Activated naive CD4-positive, alpha-beta T cell treated with anti-CD3 and anti-CD28 coated beads, Interleukin-2, amount 10 ng/mL, durations not matched to agents 7 days and 5 days (primary cell): ENCODE results near the gene INS.

Source experiments
- CTCF ChIA-PET: fragments of 350-600 bp; sonication (Branson Sonifier 250); formaldehyde crosslinking; loops from one replicate; lab custom pipeline; 2021; ENCODE audit warnings: antibody characterized with exemption; lab: Charles Lee
- DNase-seq: peaks from one replicate; pipeline ENCODE4 v3.0.0-alpha.2; 2020
- H3K27ac Mint-ChIP-seq: one replicate; pipeline ENCODE4 v1.8.0; 2021; ENCODE audit warnings: mild to moderate bottlenecking, moderate library complexity, mixed read lengths
- H3K27me3 Mint-ChIP-seq: one replicate; pipeline ENCODE4 v1.8.0; 2021; ENCODE audit warnings: mild to moderate bottlenecking, mixed read lengths
- H3K36me3 Mint-ChIP-seq: one replicate; pipeline ENCODE4 v1.8.0; 2021; ENCODE audit warnings: mixed read lengths
- H3K4me1 Mint-ChIP-seq: one replicate; pipeline ENCODE4 v1.8.0; 2021; ENCODE audit warnings: mixed read lengths
- H3K4me3 Mint-ChIP-seq: one replicate; pipeline ENCODE4 v1.8.0; 2021; ENCODE audit warnings: mild to moderate bottlenecking, moderate library complexity, mixed read lengths
- H3K9me3 Mint-ChIP-seq: one replicate; pipeline ENCODE4 v1.8.0; 2021; ENCODE audit warnings: mixed read lengths

INS gene

GRCh38 chr11:2169005-2169378 is 8.0 kb upstream of the INS start:
- H3K27me3 Mint-ChIP-seq: peaks cover 7% of the 10 kb centered on the region
- H3K4me3 Mint-ChIP-seq: no peak overlapping the region
- H3K9me3 Mint-ChIP-seq: no peaks in the 10 kb centered on the region
- no peaks in the 10 kb centered on the region for H3K36me3 Mint-ChIP-seq
- no peaks in the 10 kb centered on the region for H3K4me1 Mint-ChIP-seq
- CTCF ChIA-PET: interaction anchor here (0.6 to 1.6 kb wide), 3 partner anchors 16 to 252 kb away, joined by 3 to 6 read pairs (median 6); no protein-coding TSS in a partner anchor
- no peak for DNase-seq
- H3K27ac Mint-ChIP-seq: no peak overlapping the region

- no peak overlapping the region for H3K4me3 Mint-ChIP-seq
- DNase-seq: no peak
- no peaks in the 10 kb centered on the region for H3K9me3 Mint-ChIP-seq
- CTCF ChIA-PET: interaction anchor here (0.8 to 1.8 kb wide), 3 partner anchors 14 to 135 kb away, joined by 3 to 6 read pairs (median 6); no protein-coding TSS in a partner anchor
- H3K27ac Mint-ChIP-seq: no peak overlapping the region
- H3K27me3 Mint-ChIP-seq: peaks cover 7% of the 10 kb centered on the region
- no peaks in the 10 kb centered on the region for H3K4me1 Mint-ChIP-seq
- H3K36me3 Mint-ChIP-seq: no peaks in the 10 kb centered on the region
Observed at GRCh38 chr11:2168286-2169004, 7.4 kb upstream of the INS start.

GRCh38 chr11:2167141-2168045 is 6.4 kb upstream of the INS start:
- DNase-seq: no peak
- Mint-ChIP-seq H3K36me3 (no peaks in the 10 kb centered on the region), H3K9me3 (no peaks in the 10 kb centered on the region), H3K27ac (no peak overlapping the region), H3K4me1 (no peaks in the 10 kb centered on the region), H3K4me3 (no peak overlapping the region), H3K27me3 (peaks cover 7% of the 10 kb centered on the region)
- CTCF ChIA-PET: interaction anchor here (0.8 to 1.8 kb wide), 5 partner anchors 11 to 138 kb away, joined by 3 to 6 read pairs (median 5); no protein-coding TSS in a partner anchor

GRCh38 chr11:2166091-2166851 is 5.3 kb upstream of the INS start:
- Mint-ChIP-seq H3K36me3 (no peaks in the 10 kb centered on the region), H3K27ac (no peak overlapping the region), H3K27me3 (peaks cover 7% of the 10 kb centered on the region), H3K4me1 (no peaks in the 10 kb centered on the region), H3K9me3 (no peaks in the 10 kb centered on the region), H3K4me3 (no peak overlapping the region)
- CTCF ChIA-PET: interaction anchor here (1.0 to 1.8 kb wide), 4 partner anchors 9 to 137 kb away, joined by 3 to 6 read pairs (median 4); no protein-coding TSS in a partner anchor
- peak; percentile 59 for DNase-seq

GRCh38 chr11:2165571-2165970 is 4.6 kb upstream of the INS start:
- Mint-ChIP-seq H3K4me3 (no peak overlapping the region), H3K27me3 (peaks cover 7% of the 10 kb centered on the region), H3K4me1 (no peaks in the 10 kb centered on the region), H3K27ac (no peak overlapping the region), H3K9me3 (no peaks in the 10 kb centered on the region), H3K36me3 (no peaks in the 10 kb centered on the region)
- DNase-seq: no peak
- CTCF ChIA-PET: interaction anchor here (0.9 to 1.7 kb wide), 5 partner anchors 11 to 255 kb away, joined by 3 to 4 read pairs (median 3); no protein-coding TSS in a partner anchor

- no peaks in the 10 kb centered on the region for H3K4me1 Mint-ChIP-seq
- peaks cover 9% of the 10 kb centered on the region for H3K27me3 Mint-ChIP-seq
- no peak for DNase-seq
- CTCF ChIA-PET: interaction anchor here (0.9 to 1.7 kb wide), 5 partner anchors 11 to 256 kb away, joined by 3 to 4 read pairs (median 3); no protein-coding TSS in a partner anchor
- no peaks in the 10 kb centered on the region for H3K36me3 Mint-ChIP-seq
- no peaks in the 10 kb centered on the region for H3K9me3 Mint-ChIP-seq
- H3K4me3 Mint-ChIP-seq: no peak overlapping the region
- H3K27ac Mint-ChIP-seq: no peak overlapping the region
Observed at GRCh38 chr11:2164861-2165555, 4.0 kb upstream of the INS start.

GRCh38 chr11:2164081-2164480 is 3.1 kb upstream of the INS start:
- H3K9me3 Mint-ChIP-seq: no peaks in the 10 kb centered on the region
- no peak for DNase-seq
- no peaks in the 10 kb centered on the region for H3K4me1 Mint-ChIP-seq
- no peak overlapping the region for H3K4me3 Mint-ChIP-seq
- peaks cover 10% of the 10 kb centered on the region for H3K27me3 Mint-ChIP-seq
- CTCF ChIA-PET: interaction anchor here (1.7 to 2.0 kb wide), 2 partner anchors 22 to 257 kb away, joined by 4 to 10 read pairs; no protein-coding TSS in a partner anchor
- H3K27ac Mint-ChIP-seq: no peak overlapping the region
- H3K36me3 Mint-ChIP-seq: no peaks in the 10 kb centered on the region

- CTCF ChIA-PET: interaction anchor here (1.3 to 2.0 kb wide), 3 partner anchors 12 to 258 kb away, joined by 3 to 10 read pairs (median 6); no protein-coding TSS in a partner anchor
- Mint-ChIP-seq H3K27me3 (peaks cover 10% of the 10 kb centered on the region), H3K9me3 (no peaks in the 10 kb centered on the region), H3K4me3 (no peak overlapping the region), H3K27ac (no peak overlapping the region), H3K36me3 (no peaks in the 10 kb centered on the region), H3K4me1 (no peaks in the 10 kb centered on the region)
- DNase-seq: no peak
Observed at GRCh38 chr11:2163428-2163978, 2.5 kb upstream of the INS start.

- H3K4me1 Mint-ChIP-seq: no peaks in the 10 kb centered on the region
- DNase-seq: no peak
- no peak overlapping the region for H3K4me3 Mint-ChIP-seq
- H3K27ac Mint-ChIP-seq: no peak overlapping the region
- H3K9me3 Mint-ChIP-seq: no peaks in the 10 kb centered on the region
- CTCF ChIA-PET: interaction anchor here (13.4 kb wide), 1 partner anchor 123 kb away, joined by 333 read pairs; no protein-coding TSS in a partner anchor
- H3K36me3 Mint-ChIP-seq: no peaks in the 10 kb centered on the region
- H3K27me3 Mint-ChIP-seq: peaks cover 3% of the 10 kb centered on the region
Observed at GRCh38 chr11:2159536-2160413, 1.2 kb downstream of the INS start.

- no peaks in the 10 kb centered on the region for H3K36me3 Mint-ChIP-seq
- H3K27ac Mint-ChIP-seq: no peak overlapping the region
- H3K4me3 Mint-ChIP-seq: no peak overlapping the region
- H3K27me3 Mint-ChIP-seq: peaks cover 8% of the 10 kb centered on the region
- no peak for DNase-seq
- CTCF ChIA-PET: interaction anchor here (13.4 kb wide), 1 partner anchor 122 kb away, joined by 333 read pairs; no protein-coding TSS in a partner anchor
- no peaks in the 10 kb centered on the region for H3K4me1 Mint-ChIP-seq
- H3K9me3 Mint-ChIP-seq: no peaks in the 10 kb centered on the region
Observed at GRCh38 chr11:2158966-2159365, 2.0 kb downstream of the INS start.

GRCh38 chr11:2158296-2158737 is 2.7 kb downstream of the INS start:
- CTCF ChIA-PET: interaction anchor here (1.2 to 13.4 kb wide), 2 partner anchors 122 to 128 kb away, joined by 3 to 333 read pairs; no protein-coding TSS in a partner anchor
- no peaks in the 10 kb centered on the region for H3K36me3 Mint-ChIP-seq
- no peak for DNase-seq
- no peak overlapping the region for H3K27ac Mint-ChIP-seq
- no peak overlapping the region for H3K4me3 Mint-ChIP-seq
- peaks cover 9% of the 10 kb centered on the region for H3K27me3 Mint-ChIP-seq
- no peaks in the 10 kb centered on the region for H3K9me3 Mint-ChIP-seq
- no peaks in the 10 kb centered on the region for H3K4me1 Mint-ChIP-seq
